ENCODE results near the gene ZBTB7A.
"Not testable (repeated sequence)": the region's sequence is repeated elsewhere in the genome, so short reads cannot be mapped to it uniquely, and the experiment has no call there.

The ZBTB7A gene

DNA sequence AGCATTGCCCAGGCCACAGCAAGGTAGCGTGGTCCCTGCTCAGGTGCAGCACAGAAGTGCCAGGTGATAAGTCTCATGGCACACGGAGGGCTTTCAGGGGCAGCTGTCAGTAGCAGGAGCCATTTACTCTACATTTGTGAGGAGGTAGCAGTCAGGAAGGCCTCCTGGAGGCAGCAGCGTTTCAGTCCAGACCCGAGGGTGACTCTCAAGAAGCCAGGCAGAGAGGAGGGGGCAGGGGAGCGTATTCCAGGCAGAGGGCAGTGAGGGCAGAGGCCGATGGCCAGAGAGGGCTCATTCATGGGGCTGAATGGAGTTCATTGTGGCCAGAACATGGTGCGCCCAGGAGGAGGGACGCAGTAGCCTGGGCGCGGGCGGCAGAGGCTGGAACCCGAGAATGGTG, 50.2 kb downstream of the ZBTB7A start:
- no peak for DNase-seq (ENCODE audit: low spot score)

- DNase-seq (ENCODE audit: low spot score) = no peak
Measured at GRCh38 chr19:4015705-4016402, 50.8 kb downstream of the ZBTB7A start.

DNA sequence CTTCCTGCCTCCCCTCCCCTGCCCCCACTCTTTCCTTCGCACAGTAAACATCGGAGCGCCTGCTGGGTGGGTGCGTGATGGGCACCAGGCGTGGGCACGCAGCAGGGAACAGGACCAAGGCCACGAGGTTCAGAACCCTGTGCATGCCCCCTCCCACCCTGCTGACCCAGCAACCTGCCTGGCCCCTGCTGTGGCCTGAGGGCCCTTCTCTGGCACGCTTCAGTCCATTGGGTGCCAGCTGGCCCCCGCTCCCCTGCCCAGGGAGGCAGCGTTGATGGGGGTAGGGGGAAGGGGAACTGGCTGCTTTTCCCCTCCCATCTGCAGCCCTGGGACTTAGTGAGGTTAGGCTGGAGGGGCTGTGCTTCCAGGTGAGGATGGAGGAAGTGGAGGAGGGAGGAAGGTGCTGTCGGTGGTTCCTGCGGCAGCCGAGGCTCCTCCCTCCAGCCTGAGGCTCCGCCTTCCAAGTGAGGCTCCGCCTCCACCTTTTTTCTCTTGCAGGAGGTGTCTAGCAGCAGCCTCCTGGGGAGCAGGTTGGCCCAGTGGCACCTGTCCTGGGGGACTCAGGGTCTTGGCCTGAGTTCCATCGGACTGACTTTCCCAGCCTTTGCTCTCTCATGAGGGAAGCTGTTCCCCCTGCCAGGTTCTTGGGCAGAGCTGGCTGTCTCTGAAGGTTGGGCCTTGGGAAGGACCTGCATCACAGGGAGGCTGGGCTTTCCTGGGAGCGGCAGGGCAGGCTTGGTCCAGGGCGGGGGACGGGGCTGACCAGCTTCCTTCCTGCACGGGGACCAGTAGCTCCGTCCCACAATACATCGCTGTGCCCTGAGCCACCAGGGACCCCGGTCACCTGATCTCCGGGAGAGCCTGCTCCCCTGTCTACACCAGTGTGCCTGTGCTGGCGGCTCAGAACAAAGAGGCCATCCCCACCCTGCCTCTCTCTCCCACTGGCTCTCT, 51.9 kb downstream of the ZBTB7A start:
- DNase-seq (ENCODE audit: low spot score) = no peak

GRCh38 chr19:4013886-4014540, 52.7 kb downstream of the ZBTB7A start:
- no peak for DNase-seq (ENCODE audit: low spot score)

- no peak for DNase-seq (ENCODE audit: low spot score)
Measured at GRCh38 chr19:4012975-4013634, 53.6 kb downstream of the ZBTB7A start.

DNA sequence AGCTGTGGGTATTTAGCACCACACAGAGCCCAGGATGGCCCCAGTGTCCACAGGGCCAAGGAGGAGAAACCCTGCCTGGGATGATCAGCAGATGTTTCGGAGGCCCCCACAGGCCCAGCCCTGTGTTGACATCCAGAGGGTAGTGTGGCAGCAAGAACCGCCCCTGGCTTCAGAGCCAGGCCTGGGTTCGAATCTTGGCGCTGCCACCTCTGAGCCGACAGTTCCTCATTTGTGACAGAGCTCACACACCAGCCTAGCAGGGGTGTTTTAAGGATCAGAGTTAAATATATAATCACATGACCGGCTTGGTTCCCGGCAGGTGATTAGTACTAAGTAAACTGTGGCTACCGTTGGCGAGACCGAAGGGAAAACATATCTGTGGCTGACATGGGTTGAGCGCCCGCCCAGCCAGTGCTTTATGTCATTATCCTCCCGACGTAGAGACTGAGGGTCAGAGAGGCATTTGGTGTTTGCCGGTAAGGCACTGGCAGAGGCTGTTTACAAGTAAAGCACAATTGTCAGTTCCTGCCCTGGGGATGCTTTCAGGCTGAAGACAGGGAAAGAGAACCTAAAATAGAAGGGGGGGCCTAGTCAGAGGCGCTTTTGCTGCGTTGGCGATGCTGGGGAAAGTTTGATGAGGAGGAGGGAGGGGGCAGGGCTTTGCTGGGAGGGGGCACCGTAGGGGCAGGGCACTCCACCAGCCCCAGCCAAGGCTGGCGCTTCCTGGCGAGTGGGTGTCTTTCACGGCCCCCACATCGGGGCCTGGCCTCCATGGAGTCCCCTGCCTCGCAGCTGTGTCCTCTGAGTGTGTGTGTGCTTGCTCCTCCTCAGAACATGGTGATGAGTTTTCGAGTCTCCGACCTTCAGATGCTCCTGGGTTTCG, 54.4 kb downstream of the ZBTB7A start:
- DNase-seq (ENCODE audit: low spot score) = no peak

DNA sequence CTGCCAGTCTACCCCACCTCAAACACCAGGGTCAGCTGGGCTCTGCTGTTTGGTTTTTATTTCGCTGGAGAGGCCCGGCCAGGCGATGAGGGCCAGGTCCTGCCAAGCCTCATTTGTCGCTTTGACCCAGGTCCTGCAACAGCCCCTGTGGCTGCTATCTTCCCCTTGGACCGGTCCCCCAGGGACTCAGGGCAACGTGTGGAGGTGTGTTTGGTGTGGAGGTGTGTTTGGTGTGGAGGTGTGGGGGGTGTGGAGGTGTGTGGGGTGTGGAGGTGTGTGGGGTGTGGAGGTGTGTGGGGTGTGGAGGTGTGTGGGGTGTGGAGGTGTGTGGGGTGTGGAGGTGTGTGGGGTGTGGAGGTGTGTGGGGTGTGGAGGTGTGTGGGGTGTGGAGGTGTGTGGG, 55.3 kb downstream of the ZBTB7A start:
- DNase-seq (ENCODE audit: low spot score) = not testable (repeated sequence)

DNA sequence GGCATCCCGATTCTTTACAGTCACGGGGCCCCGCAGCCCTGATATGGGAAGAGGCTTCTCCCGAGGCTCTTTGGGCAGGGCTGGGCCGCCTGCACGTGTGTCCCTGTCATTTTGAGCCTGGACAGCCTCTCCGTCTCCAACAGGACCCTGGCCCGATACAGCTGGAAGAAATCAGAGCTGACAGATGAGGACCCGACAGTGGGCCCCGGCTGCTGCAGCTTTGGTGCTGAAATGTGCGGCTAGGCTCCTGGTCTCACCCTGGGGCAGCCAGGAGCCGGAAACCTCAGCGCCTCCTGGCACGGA, 55.9 kb downstream of the ZBTB7A start:
- no peak for DNase-seq (ENCODE audit: low spot score)

DNA sequence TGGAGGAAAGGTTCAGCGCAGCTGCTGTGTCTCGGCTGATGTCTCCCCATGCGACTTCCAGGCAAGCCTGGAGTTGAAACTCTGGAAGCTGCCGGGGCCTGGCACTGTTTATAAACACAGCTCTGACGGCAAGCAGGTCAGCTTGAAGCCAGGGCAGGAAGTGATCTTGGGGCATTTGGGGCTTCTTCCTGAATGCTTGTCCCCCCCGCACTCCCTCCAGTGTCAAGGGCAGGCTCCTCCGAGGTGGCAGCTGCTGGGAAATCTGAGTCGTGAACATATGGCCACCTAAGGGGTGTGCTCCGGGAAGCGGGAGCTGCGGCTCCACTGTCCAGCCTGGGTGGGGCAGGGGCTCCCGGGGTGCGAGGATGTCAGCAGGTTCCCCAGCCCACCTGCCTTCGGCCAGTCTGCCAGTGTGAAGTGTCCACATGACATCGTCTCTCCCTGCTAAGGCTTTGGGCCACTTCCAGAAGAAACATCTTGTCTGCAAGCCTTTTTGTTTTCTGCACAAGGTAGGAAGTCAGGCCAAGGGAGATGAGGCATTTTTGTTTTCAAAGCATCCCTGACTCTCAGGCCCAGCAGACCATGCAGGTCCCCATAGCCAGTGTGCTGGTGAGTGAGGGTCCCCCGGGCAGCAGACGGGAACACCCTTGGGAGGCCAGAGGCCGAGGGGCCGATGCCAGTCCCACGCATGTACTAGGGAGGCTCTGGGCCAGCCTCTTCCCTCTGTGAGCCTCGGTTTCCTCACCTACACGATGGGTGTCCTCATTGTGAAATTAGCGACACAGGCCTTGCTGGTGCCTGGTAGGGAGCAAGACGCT, 56.5 kb downstream of the ZBTB7A start:
- no peak for DNase-seq (ENCODE audit: low spot score)

DNA sequence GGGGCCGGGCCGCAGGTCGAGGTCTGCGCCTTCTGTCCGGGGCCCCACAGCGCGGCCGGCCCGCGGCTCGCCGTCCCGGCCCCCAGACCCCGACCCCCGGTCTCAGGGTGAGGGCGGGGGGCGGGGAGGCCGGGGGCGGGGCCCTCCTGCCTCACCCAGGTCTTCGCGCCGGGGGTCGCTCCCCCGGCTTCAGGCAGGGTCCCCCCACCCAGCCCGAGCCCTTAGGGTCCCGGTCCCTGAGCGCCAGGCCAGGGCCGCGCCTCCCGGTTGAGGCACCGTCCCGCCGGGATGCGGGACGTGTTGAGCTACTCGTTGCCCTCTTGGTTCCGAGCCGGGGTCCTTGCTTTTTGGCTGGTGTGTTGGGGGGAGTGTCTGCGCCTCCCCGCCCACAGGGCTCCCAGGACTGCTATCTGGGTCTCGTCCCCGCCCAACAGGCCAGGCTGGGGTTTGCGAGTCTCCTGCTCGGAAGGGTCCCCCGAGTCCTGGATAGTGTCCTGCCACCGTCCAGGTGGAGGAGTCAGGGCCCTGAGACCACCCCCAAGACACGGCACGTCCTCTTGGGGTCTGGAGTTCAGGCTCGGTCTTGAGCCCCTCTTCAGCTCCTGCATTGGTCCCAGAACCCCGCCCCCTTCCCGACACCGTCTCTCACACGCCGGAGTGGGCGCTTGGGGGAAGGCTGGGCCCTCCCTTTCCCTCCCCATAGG, 58.7 kb downstream of the ZBTB7A start:
- no peak for DNase-seq (ENCODE audit: low spot score)

DNA sequence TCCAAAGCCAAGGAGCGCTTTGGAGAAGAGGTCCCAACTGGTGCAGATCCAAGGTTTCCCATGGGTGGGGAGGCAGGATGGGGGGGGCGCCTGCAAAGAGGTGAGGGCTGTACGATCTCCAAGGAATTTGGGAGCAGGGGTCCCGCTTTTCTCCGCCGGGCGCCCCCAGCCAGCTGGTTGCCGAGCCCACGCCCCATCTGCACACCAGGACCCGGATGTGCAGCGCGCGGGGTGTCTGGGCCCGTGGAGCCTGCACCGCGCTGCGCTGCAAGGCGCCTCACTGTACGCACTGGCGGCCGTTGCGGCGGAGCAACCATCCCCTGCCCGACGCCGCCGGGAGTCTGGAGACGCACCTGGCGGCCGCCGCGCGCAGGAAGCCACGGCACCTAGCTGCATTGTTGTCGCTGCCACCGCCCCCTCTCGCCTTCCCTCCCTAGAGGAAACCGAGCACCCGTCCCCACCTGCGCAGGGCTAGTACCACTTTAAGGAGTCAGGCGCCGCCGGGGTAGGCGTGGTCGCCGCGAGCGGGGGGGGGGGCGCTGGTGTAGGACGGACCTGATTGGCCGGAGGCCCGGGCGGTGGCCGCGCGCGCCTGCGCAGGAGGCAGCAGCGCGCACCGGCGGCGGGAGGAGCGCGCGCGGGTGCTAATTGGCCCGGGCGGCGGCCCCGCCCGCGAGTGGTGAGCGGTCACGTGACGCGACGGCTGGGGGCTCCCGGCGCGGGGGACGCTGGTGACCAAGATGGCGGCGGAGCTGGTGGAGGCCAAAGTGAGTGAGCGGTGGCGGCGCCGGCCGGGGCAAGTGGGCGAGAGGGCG, 59.5 kb downstream of the ZBTB7A start, which contains the start of gene PIAS4:
Gene PIAS4 (plus strand): TSS at position 716 of the 815 bp plus-strand sequence. CDS start 25 bp downstream, at position 741.
- DNase-seq (ENCODE audit: low spot score) = peak; percentile 98

- DNase-seq (ENCODE audit: low spot score) = not testable (repeated sequence)
Measured at GRCh38 chr19:4005436-4005835, 61.3 kb downstream of the ZBTB7A start.

DNA sequence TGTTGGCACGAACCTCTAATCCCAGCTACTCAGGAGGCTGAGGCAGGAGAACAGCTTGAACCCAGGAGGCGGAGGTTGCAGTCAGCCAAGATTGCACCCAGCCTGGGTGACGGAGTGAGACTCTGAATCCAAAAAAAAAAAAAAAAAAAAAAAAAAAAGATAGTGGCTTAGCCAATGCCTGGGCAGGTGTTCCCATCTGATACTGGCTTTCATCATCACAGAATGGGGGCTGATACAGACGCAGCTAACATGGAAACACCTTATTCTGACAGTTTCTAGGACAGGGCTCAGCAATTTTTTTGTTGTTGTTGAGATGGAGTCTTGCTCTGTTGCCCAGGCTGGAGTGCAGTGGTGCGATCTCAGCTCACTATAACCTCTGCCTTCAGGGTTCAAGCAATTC, 65.9 kb downstream of the ZBTB7A start:
- not testable (repeated sequence) for DNase-seq (ENCODE audit: low spot score)

- not testable (repeated sequence) for DNase-seq (ENCODE audit: low spot score)
Measured at GRCh38 chr19:3998667-3999412, 67.9 kb downstream of the ZBTB7A start.

- no peak for DNase-seq (ENCODE audit: low spot score)
Measured at GRCh38 chr19:3995607-3996006, 71.1 kb downstream of the ZBTB7A start.

All from left forelimb (tissue), 1 donor.